Nephron progenitor cell (in vitro differentiated cells): Measurements from ENCODE around the gene HUS1B.
"Not testable (repeated sequence)": the region's sequence is repeated elsewhere in the genome, so short reads cannot be mapped to it uniquely, and the experiment has no call there.

Experiments
- DNase-seq: peaks from one replicate; pipeline ENCODE4 v3.0.0; 2021
- H3K27ac Mint-ChIP-seq: 2 replicates; pipeline ENCODE4 v1.8.0; 2021; ENCODE audit warnings: mild to moderate bottlenecking, moderate library complexity, mixed read lengths
- H3K27me3 Mint-ChIP-seq: 2 replicates; pipeline ENCODE4 v1.8.0; 2021; ENCODE audit warnings: mild to moderate bottlenecking, low read depth, mixed read lengths; ENCODE audit not compliant: poor library complexity
- H3K36me3 Mint-ChIP-seq: 2 replicates; pipeline ENCODE4 v1.8.0; 2021; ENCODE audit warnings: low read depth, mixed read lengths
- H3K4me1 Mint-ChIP-seq: 2 replicates; pipeline ENCODE4 v1.8.0; 2021; ENCODE audit warnings: mixed read lengths
- H3K4me3 Mint-ChIP-seq: 2 replicates; pipeline ENCODE4 v1.8.0; 2021; ENCODE audit warnings: mild to moderate bottlenecking, moderate library complexity, mixed read lengths
- H3K9me3 Mint-ChIP-seq: 2 replicates; pipeline ENCODE4 v1.8.0; 2021; ENCODE audit warnings: mild to moderate bottlenecking, moderate library complexity, mixed read lengths
- CTCF ChIP-seq: fragments of 200-600 bp; sonication (generic); IDR thresholded peaks from 2 replicates; pipeline ENCODE4 v1.5.0; 2021; ENCODE audit warnings: antibody characterized with exemption

The HUS1B gene

DNA sequence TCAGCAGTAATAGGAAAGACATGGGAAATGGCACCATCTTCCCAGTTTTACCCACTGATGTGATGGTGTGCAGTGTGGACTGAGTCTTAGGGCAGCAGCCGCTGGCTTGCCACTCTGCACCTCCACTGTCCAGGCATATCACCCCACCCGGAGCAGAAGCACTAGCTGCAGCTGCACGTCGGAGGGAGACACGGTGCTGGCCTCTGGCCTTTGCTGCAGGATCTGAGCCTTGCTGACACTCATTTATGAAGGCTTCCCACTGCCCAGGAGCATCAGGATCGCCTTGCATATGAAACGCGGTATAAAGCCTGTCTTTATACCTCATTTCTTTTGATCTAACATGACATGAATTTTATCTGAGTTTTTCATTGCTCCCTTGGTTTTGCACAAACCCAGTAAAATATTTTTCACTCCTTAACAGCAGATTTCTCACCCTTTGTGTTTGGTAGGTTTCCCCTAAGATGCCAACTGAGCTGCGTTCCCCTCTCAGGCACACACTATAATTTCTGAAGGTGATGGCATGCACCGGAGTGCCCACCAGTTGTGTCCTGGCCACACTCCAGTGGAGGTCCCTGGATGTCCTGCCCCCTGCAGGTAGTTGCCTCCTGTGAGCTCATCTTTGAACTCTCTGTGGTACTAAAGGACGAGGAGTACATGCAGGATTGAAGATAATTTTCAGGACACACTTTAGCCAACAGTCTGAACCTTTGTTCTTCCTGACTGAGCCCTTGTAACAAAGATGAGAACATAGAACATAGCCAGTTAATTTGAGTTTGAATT lies 45.0 kb upstream of the HUS1B start:
- Mint-ChIP-seq H3K4me1 (peaks cover 17% of the 10 kb centered on the region), H3K36me3 (no peaks in the 10 kb centered on the region), H3K4me3 (no peak overlapping the region), H3K27ac (no peak overlapping the region), H3K9me3 (no peaks in the 10 kb centered on the region), H3K27me3 (peaks cover 3% of the 10 kb centered on the region)
- TF ChIP-seq CTCF, result no peak
- no peak for DNase-seq

DNA sequence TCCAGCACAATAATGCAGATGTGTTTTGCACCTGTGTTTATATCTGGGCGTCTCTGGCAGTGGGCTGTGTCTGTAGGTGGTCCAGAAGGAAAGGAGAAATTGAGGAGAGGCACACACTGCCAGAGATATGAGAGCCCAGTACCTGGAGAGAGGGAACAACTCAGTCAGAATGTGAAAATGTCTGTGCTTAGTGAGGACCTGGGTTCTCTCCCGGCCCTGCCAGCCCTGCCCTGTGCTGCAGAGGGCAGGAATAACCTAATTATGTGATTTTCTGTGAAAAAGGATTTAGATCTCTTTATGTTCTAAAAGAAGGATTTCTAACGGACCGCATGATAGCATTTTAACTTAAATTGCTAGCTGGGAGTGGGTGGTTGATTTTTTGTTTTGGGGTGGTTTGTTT lies 44.3 kb upstream of the HUS1B start:
- H3K4me3 Mint-ChIP-seq, result no peak overlapping the region
- H3K27ac Mint-ChIP-seq, result no peak overlapping the region
- no peaks in the 10 kb centered on the region for H3K36me3 Mint-ChIP-seq
- no peak for DNase-seq
- H3K9me3 Mint-ChIP-seq, result no peaks in the 10 kb centered on the region
- no peak for TF ChIP-seq CTCF
- peaks cover 17% of the 10 kb centered on the region for H3K4me1 Mint-ChIP-seq
- peaks cover 3% of the 10 kb centered on the region for H3K27me3 Mint-ChIP-seq

- Mint-ChIP-seq H3K36me3 (no peaks in the 10 kb centered on the region), H3K4me3 (no peak overlapping the region), H3K9me3 (no peaks in the 10 kb centered on the region), H3K27ac (no peak overlapping the region), H3K27me3 (peaks cover 3% of the 10 kb centered on the region), H3K4me1 (peaks cover 17% of the 10 kb centered on the region)
- no peak for TF ChIP-seq CTCF
- no peak for DNase-seq
Observed at GRCh38 chr6:700490-700889, 43.6 kb upstream of the HUS1B start.

- Mint-ChIP-seq H3K4me3 (no peak overlapping the region), H3K4me1 (peaks cover 17% of the 10 kb centered on the region), H3K36me3 (no peaks in the 10 kb centered on the region), H3K27me3 (peaks cover 3% of the 10 kb centered on the region), H3K27ac (no peak overlapping the region), H3K9me3 (no peaks in the 10 kb centered on the region)
- TF ChIP-seq CTCF, result no peak
- DNase-seq, result no peak
Observed at GRCh38 chr6:699319-699718, 42.4 kb upstream of the HUS1B start.

- DNase-seq, H3K9me3 Mint-ChIP-seq, H3K4me3 Mint-ChIP-seq, H3K36me3 Mint-ChIP-seq, H3K27ac Mint-ChIP-seq: not testable (repeated sequence)
- Mint-ChIP-seq H3K27me3 (peaks cover 13% of the 10 kb centered on the region), H3K4me1 (peaks cover 29% of the 10 kb centered on the region)
Observed at GRCh38 chr6:694431-695126, 37.7 kb upstream of the HUS1B start.

- Mint-ChIP-seq H3K27ac (no peak overlapping the region), H3K4me3 (peak overlapping the region; percentile 97)
- no peak for TF ChIP-seq CTCF
Observed at GRCh38 chr6:693723-694009, 36.8 kb upstream of the HUS1B start.

More at GRCh38 chr6:693723-694009, 36.8 kb upstream of the HUS1B start:
- H3K27me3 Mint-ChIP-seq, result peaks cover 16% of the 10 kb centered on the region
- H3K36me3 Mint-ChIP-seq, result no peaks in the 10 kb centered on the region
- no peak for DNase-seq
- no peaks in the 10 kb centered on the region for H3K9me3 Mint-ChIP-seq
- peaks cover 25% of the 10 kb centered on the region for H3K4me1 Mint-ChIP-seq
